GM19372 (cell line): ENCODE data around the gene CEP104.

ENCODE experiments used
- ATAC-seq: cut with Tn5 transposase; IDR thresholded peaks from one replicate; pipeline ENCODE4 v1.9.1; 2021; ENCODE audit warnings: mild to moderate bottlenecking, low read depth, moderate library complexity; ENCODE audit not compliant: unreplicated experiment

CEP104 gene

GRCh38 chr1:3895279-3895950, 38.4 kb upstream of the CEP104 start:
- ATAC-seq: no peak

GRCh38 chr1:3894626-3895278, 37.7 kb upstream of the CEP104 start:
- no peak for ATAC-seq

- ATAC-seq: no peak
Observed at GRCh38 chr1:3893190-3893589, 36.2 kb upstream of the CEP104 start.

GRCh38 chr1:3892748-3893147, 35.7 kb upstream of the CEP104 start:
- no peak for ATAC-seq

GRCh38 chr1:3891329-3891865, 34.4 kb upstream of the CEP104 start:
- ATAC-seq: no peak

- no peak for ATAC-seq
Observed at GRCh38 chr1:3890389-3891328, 33.6 kb upstream of the CEP104 start.

- ATAC-seq: no peak
Observed at GRCh38 chr1:3889936-3890335, 32.9 kb upstream of the CEP104 start.

- ATAC-seq: no peak
Observed at GRCh38 chr1:3888301-3888700, 31.3 kb upstream of the CEP104 start.

- no peak for ATAC-seq
Observed at GRCh38 chr1:3886691-3887090, 29.7 kb upstream of the CEP104 start.

- no peak for ATAC-seq
Observed at GRCh38 chr1:3886106-3886670, 29.2 kb upstream of the CEP104 start.

- ATAC-seq: no peak
Observed at GRCh38 chr1:3885611-3886010, 28.6 kb upstream of the CEP104 start.

GRCh38 chr1:3884966-3885365, 28.0 kb upstream of the CEP104 start:
- ATAC-seq: no peak

GRCh38 chr1:3883194-3883925, 26.3 kb upstream of the CEP104 start:
- ATAC-seq: no peak

GRCh38 chr1:3881193-3881480, 24.1 kb upstream of the CEP104 start:
- no peak for ATAC-seq

GRCh38 chr1:3880429-3881192, 23.6 kb upstream of the CEP104 start:
- ATAC-seq: no peak

- ATAC-seq: no peak
Observed at GRCh38 chr1:3879787-3880428, 22.9 kb upstream of the CEP104 start.

GRCh38 chr1:3879099-3879498, 22.1 kb upstream of the CEP104 start:
- no peak for ATAC-seq

- ATAC-seq: no peak
Observed at GRCh38 chr1:3876716-3877115, 19.7 kb upstream of the CEP104 start.

GRCh38 chr1:3874736-3875135, 17.7 kb upstream of the CEP104 start:
- ATAC-seq: no peak
